Astrocyte (in vitro differentiated cells and primary cell): ENCODE measurements around the gene CALM3. TPM values are rescaled to one million over a fixed set of nuclear protein-coding genes. Genes with fewer than 3 reads are reported as not detected.

Experiments used
- DNase-seq: peaks from one replicate; pipeline ENCODE4 v3.0.0-alpha.2; 2010; ENCODE audit warnings: low read depth
- FAIRE-seq: peaks from 2 replicates; lab custom pipeline; 2011; peaks lifted over from hg19 to GRCh38; lab: Jason Lieb, UNC
- H2AFZ ChIP-seq: 2 replicates; pipeline ENCODE4 v1.6.0; 2012; ENCODE audit warnings: low read depth, low read length, inconsistent platforms
- H3K27ac ChIP-seq: 2 replicates; pipeline ENCODE4 v1.5.1; 2011; ENCODE audit warnings: low read depth, low read length, inconsistent platforms
- H3K27me3 ChIP-seq: 2 replicates; pipeline ENCODE4 v1.6.0; 2011; ENCODE audit warnings: low read length, inconsistent platforms; ENCODE audit not compliant: insufficient read depth
- H3K36me3 ChIP-seq: 2 replicates; pipeline ENCODE4 v1.5.1; 2011; ENCODE audit warnings: low read length, inconsistent platforms; ENCODE audit not compliant: insufficient read depth
- H3K4me1 ChIP-seq: 2 replicates; pipeline ENCODE4 v1.5.1; 2011; ENCODE audit warnings: low read length, inconsistent platforms; ENCODE audit not compliant: insufficient read depth
- H3K4me2 ChIP-seq: 2 replicates; pipeline ENCODE4 v1.6.0; 2012; ENCODE audit warnings: low read length, inconsistent platforms
- H3K4me3 ChIP-seq: 2 replicates; pipeline ENCODE4 v1.5.1; 2011; ENCODE audit warnings: low read depth, mild to moderate bottlenecking, low read length, inconsistent platforms; ENCODE audit not compliant: insufficient read depth
- H3K79me2 ChIP-seq: 2 replicates; pipeline ENCODE4 v1.6.0; 2012; ENCODE audit warnings: mild to moderate bottlenecking, low read length, inconsistent platforms; ENCODE audit not compliant: insufficient read depth
- H3K9ac ChIP-seq: 2 replicates; pipeline ENCODE4 v1.6.0; 2012; ENCODE audit warnings: mild to moderate bottlenecking, low read length, inconsistent platforms
- H3K9me3 ChIP-seq: 2 replicates; pipeline ENCODE4 v1.5.1; 2012; ENCODE audit warnings: low read depth, mild to moderate bottlenecking, low read length, inconsistent platforms; ENCODE audit not compliant: insufficient read depth
- H4K20me1 ChIP-seq: 2 replicates; pipeline ENCODE4 v1.6.0; 2012; ENCODE audit warnings: low read length, inconsistent platforms; ENCODE audit not compliant: insufficient read depth
- H3K27ac Mint-ChIP-seq: one replicate; pipeline ENCODE4 v1.8.0; 2021; ENCODE audit warnings: mild to moderate bottlenecking, mixed read lengths; ENCODE audit not compliant: unreplicated experiment
- H3K27me3 Mint-ChIP-seq: one replicate; pipeline ENCODE4 v1.8.0; 2021; ENCODE audit warnings: low read depth, mixed read lengths; ENCODE audit not compliant: unreplicated experiment
- H3K36me3 Mint-ChIP-seq: one replicate; pipeline ENCODE4 v1.8.0; 2021; ENCODE audit warnings: low read depth, mixed read lengths; ENCODE audit not compliant: unreplicated experiment
- H3K4me1 Mint-ChIP-seq: one replicate; pipeline ENCODE4 v1.8.0; 2021; ENCODE audit warnings: low read depth, mixed read lengths; ENCODE audit not compliant: unreplicated experiment
- H3K4me3 Mint-ChIP-seq: one replicate; pipeline ENCODE4 v1.8.0; 2021; ENCODE audit warnings: mild to moderate bottlenecking, moderate library complexity, mixed read lengths; ENCODE audit not compliant: unreplicated experiment
- H3K9me3 Mint-ChIP-seq: one replicate; pipeline ENCODE4 v1.8.0; 2021; ENCODE audit warnings: mild to moderate bottlenecking, mixed read lengths; ENCODE audit not compliant: unreplicated experiment
- CTCF ChIP-seq: IDR thresholded peaks from 2 replicates; pipeline ENCODE4 v1.5.1; 2011; ENCODE audit warnings: low read depth, mild to moderate bottlenecking, inconsistent platforms, low read length, moderate library complexity; ENCODE audit not compliant: insufficient read depth
- EZH2 ChIP-seq: IDR thresholded peaks from 2 replicates; pipeline ENCODE4 v1.6.1; 2012; ENCODE audit warnings: mild to moderate bottlenecking, low read length, inconsistent platforms; ENCODE audit not compliant: insufficient read depth
- total RNA-seq: library from RNA; stranded (reverse); gene quantifications from 2 replicates; pipeline ENCODE4 v1.2.1, GENCODE V29; 2021

CALM3 gene
- total RNA-seq, 1 donor from 2014 or later, result 343 TPM

- Mint-ChIP-seq H3K27me3 (no peaks in the 10 kb centered on the region), H3K27ac (peak overlapping the region; percentile 66), H3K36me3 (peaks cover 22% of the 10 kb centered on the region), H3K4me1 (peaks cover 23% of the 10 kb centered on the region), H3K9me3 (no peaks in the 10 kb centered on the region), H3K4me3 (peak overlapping the region; percentile 98)
- Histone ChIP-seq H3K4me2 (peak overlapping the region; percentile 99), H2AFZ (no peak overlapping the region), H3K79me2 (peaks cover 54% of the 10 kb centered on the region), H3K27me3 (no peaks in the 10 kb centered on the region), H3K9ac (peak overlapping the region; percentile 100), H3K4me1 (peaks cover 19% of the 10 kb centered on the region), H4K20me1 (peaks cover 69% of the 10 kb centered on the region), H3K9me3 (no peaks in the 10 kb centered on the region), H3K36me3 (peaks cover 22% of the 10 kb centered on the region), H3K27ac (no peak overlapping the region), H3K4me3 (peak overlapping the region; percentile 89)
- FAIRE-seq (no peak), DNase-seq (no peak)
- TF ChIP-seq EZH2, result no peak
- TF ChIP-seq CTCF, result no peak
Observed at GRCh38 chr19:46603752-46604231, 2.7 kb downstream of the CALM3 start.

GRCh38 chr19:46604781-46605355 is 3.7 kb downstream of the CALM3 start:
- H3K27me3 Mint-ChIP-seq, result no peaks in the 10 kb centered on the region
- H3K27ac Mint-ChIP-seq, result no peak overlapping the region
- no peak overlapping the region for H3K4me3 Mint-ChIP-seq
- no peak overlapping the region for H3K4me3 ChIP-seq
- no peaks in the 10 kb centered on the region for H3K9me3 Mint-ChIP-seq
- H3K9me3 ChIP-seq, result no peaks in the 10 kb centered on the region
- H3K4me1 Mint-ChIP-seq, result peaks cover 22% of the 10 kb centered on the region
- H3K27me3 ChIP-seq, result no peaks in the 10 kb centered on the region
- H3K36me3 Mint-ChIP-seq, result peaks cover 30% of the 10 kb centered on the region
- DNase-seq (no peak), FAIRE-seq (no peak)
- H3K27ac ChIP-seq, result no peak overlapping the region
- peaks cover 30% of the 10 kb centered on the region for H3K36me3 ChIP-seq
- no peak overlapping the region for H3K9ac ChIP-seq
- H2AFZ ChIP-seq, result no peak overlapping the region
- peaks cover 19% of the 10 kb centered on the region for H3K4me1 ChIP-seq
- no peak for TF ChIP-seq CTCF
- TF ChIP-seq EZH2, result no peak
- no peak overlapping the region for H3K4me2 ChIP-seq
- H4K20me1 ChIP-seq, result peaks cover 80% of the 10 kb centered on the region
- H3K79me2 ChIP-seq, result peaks cover 54% of the 10 kb centered on the region

GRCh38 chr19:46605356-46605821 is 4.3 kb downstream of the CALM3 start:
- Histone ChIP-seq H3K4me1 (peaks cover 15% of the 10 kb centered on the region), H3K9me3 (no peaks in the 10 kb centered on the region), H3K4me2 (no peak overlapping the region), H3K27me3 (no peaks in the 10 kb centered on the region), H3K79me2 (peaks cover 54% of the 10 kb centered on the region), H3K4me3 (no peak overlapping the region), H3K36me3 (peaks cover 32% of the 10 kb centered on the region), H4K20me1 (peaks cover 83% of the 10 kb centered on the region), H3K9ac (no peak overlapping the region), H2AFZ (no peak overlapping the region), H3K27ac (no peak overlapping the region)
- Mint-ChIP-seq H3K9me3 (no peaks in the 10 kb centered on the region), H3K27ac (no peak overlapping the region), H3K36me3 (peaks cover 29% of the 10 kb centered on the region), H3K4me3 (no peak overlapping the region), H3K4me1 (peaks cover 22% of the 10 kb centered on the region), H3K27me3 (no peaks in the 10 kb centered on the region)
- TF ChIP-seq EZH2, result no peak
- TF ChIP-seq CTCF, result no peak
- DNase-seq (no peak), FAIRE-seq (no peak)
